Esophagus squamous epithelium (tissue), 4 donors: ENCODE results near the gene ACTL10.

Experiments
- CTCF ChIP-seq, 6 experiments: fragments of 450-650 bp in 4 of 6; fragments of 200-600 bp in 2 of 6; sonication (generic) in 2 of 6; IDR thresholded peaks; one replicate each; pipeline ENCODE4 v1.5.1; 2016 to 2019; ENCODE audit warnings: antibody characterized with exemption in 6 of 6, mild to moderate bottlenecking in 4 of 6, moderate library complexity in 4 of 6
- POLR2A ChIP-seq, 4 donors: fragments of 450-650 bp; IDR thresholded peaks; one replicate each; pipeline ENCODE4 v1.6.1; 2017; ENCODE audit warnings: antibody characterized with exemption in 4 of 4, mild to moderate bottlenecking in 4 of 4, moderate library complexity in 3 of 4

GRCh38 chr20:33687993-33688937 is 21.5 kb downstream of the ACTL10 start:
- TF ChIP-seq CTCF (IDR thresholded peaks at IDR 0.05): no peak
- no peak for TF ChIP-seq POLR2A (IDR thresholded peaks at IDR 0.05)
